Uterus (tissue), 4 donors: ENCODE data around the gene ATXN10. TPM values are rescaled to one million over a fixed set of nuclear protein-coding genes. Genes with fewer than 3 reads are reported as not detected.

Source experiments
- DNase-seq, 2 donors: peaks; one replicate each; pipeline ENCODE4 v3.0.0-alpha.2; 2019 to 2020
- H3K27ac ChIP-seq, 2 donors: fragments of 200-600 bp; sonication (generic); 1 replicate in 1 of 2; 2 replicates in 1 of 2; pipeline ENCODE4 v1.5.1; 2016 to 2018
- H3K27me3 ChIP-seq, 2 donors: fragments of 200-600 bp; sonication (generic); one replicate each; pipeline ENCODE4 v1.5.1; 2018 to 2019; ENCODE audit warnings: control low read depth in 1 of 2
- H3K36me3 ChIP-seq, 2 donors: fragments of 200-600 bp; sonication (generic); one replicate each; pipeline ENCODE4 v1.5.1; 2019; ENCODE audit warnings: control low read depth in 1 of 2
- H3K4me1 ChIP-seq, 2 donors: fragments of 200-600 bp; sonication (generic); one replicate each; pipeline ENCODE4 v1.5.1; 2018 to 2019; ENCODE audit warnings: control low read depth in 1 of 2
- H3K4me3 ChIP-seq, 2 donors: fragments of 200-600 bp; sonication (generic); 1 replicate in 1 of 2; 2 replicates in 1 of 2; pipeline ENCODE4 v1.5.1; 2018 to 2019; ENCODE audit warnings: mild to moderate bottlenecking in 1 of 2
- H3K9me3 ChIP-seq, 2 donors: fragments of 200-600 bp; sonication (generic); one replicate each; pipeline ENCODE4 v1.5.1; 2019; ENCODE audit warnings: control low read depth in 1 of 2
- POLR2A ChIP-seq, 2 donors: fragments of 450-650 bp; IDR thresholded peaks; one replicate each; pipeline ENCODE4 v1.6.1; 2016; ENCODE audit warnings: antibody characterized with exemption in 2 of 2, mild to moderate bottlenecking in 1 of 2, moderate library complexity in 1 of 2
- intact Hi-C: fragments of 100-400 bp; cut with DNase I; formaldehyde crosslinking; loops from one replicate; pipeline ENCODE4 v1.15.1; 2023; ENCODE audit warnings: low total_unique reads
- total RNA-seq, 4 donors: library from RNA; depleted of rRNA in 3 of 4; stranded (reverse); fragments of >200 nt in 3 of 4; gene quantifications; one replicate each; pipeline versions ENCODE4 v1.1.0 to v1.2.4, GENCODE V29; 2014 to 2023
- TF ChIP-seq, protein P1 (sequence below), 4 experiments: fragments of 200-600 bp in 2 of 4; fragments of 450-650 bp in 2 of 4; sonication (generic) in 2 of 4; IDR thresholded peaks; one replicate each; pipeline ENCODE4 v1.5.1; 2016 to 2019; ENCODE audit warnings: antibody characterized with exemption in 4 of 4, mild to moderate bottlenecking in 2 of 4, moderate library complexity in 1 of 4
- donor health status: DM: yes; HTN: yes; CAD: no.

ATXN10 gene
- total RNA-seq, 4 donors from 2014 or later = 251 to 258 (median 253) TPM

DNA sequence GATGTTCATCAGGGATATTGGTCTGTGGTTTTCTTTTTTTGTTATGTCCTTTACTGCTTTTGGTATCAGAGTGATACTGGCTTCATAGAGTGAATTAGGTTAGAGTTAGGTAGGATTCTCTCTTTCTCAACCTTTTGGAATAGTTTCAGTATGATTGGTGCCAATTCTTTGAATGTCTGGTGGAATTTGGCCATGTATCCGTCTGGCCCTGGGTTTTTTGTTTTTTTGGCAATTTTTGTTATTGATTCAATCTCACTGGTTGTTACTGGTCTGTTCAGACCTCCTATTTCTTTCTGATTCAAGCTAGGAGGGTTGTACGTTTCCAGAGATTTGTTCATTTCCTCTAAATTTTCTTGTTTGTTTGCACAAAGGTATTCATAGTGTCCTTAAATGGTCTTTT is 54.4 kb downstream of the ATXN10 start:
- DNase-seq = no peak
- TF ChIP-seq, protein P1, sequence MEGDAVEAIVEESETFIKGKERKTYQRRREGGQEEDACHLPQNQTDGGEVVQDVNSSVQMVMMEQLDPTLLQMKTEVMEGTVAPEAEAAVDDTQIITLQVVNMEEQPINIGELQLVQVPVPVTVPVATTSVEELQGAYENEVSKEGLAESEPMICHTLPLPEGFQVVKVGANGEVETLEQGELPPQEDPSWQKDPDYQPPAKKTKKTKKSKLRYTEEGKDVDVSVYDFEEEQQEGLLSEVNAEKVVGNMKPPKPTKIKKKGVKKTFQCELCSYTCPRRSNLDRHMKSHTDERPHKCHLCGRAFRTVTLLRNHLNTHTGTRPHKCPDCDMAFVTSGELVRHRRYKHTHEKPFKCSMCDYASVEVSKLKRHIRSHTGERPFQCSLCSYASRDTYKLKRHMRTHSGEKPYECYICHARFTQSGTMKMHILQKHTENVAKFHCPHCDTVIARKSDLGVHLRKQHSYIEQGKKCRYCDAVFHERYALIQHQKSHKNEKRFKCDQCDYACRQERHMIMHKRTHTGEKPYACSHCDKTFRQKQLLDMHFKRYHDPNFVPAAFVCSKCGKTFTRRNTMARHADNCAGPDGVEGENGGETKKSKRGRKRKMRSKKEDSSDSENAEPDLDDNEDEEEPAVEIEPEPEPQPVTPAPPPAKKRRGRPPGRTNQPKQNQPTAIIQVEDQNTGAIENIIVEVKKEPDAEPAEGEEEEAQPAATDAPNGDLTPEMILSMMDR (IDR thresholded peaks at IDR 0.05) = no peak
- no peak for TF ChIP-seq POLR2A (IDR thresholded peaks at IDR 0.05)
- H3K27ac ChIP-seq = no peak overlapping the region
- intact Hi-C loops = no loop called here
- H3K9me3 ChIP-seq = no peaks in the 10 kb centered on the region
- H3K4me3 ChIP-seq = no peak overlapping the region
- no peaks in the 10 kb centered on the region for H3K4me1 ChIP-seq
- H3K36me3 ChIP-seq = no peaks in the 10 kb centered on the region
- H3K27me3 ChIP-seq = no peaks in the 10 kb centered on the region

DNA sequence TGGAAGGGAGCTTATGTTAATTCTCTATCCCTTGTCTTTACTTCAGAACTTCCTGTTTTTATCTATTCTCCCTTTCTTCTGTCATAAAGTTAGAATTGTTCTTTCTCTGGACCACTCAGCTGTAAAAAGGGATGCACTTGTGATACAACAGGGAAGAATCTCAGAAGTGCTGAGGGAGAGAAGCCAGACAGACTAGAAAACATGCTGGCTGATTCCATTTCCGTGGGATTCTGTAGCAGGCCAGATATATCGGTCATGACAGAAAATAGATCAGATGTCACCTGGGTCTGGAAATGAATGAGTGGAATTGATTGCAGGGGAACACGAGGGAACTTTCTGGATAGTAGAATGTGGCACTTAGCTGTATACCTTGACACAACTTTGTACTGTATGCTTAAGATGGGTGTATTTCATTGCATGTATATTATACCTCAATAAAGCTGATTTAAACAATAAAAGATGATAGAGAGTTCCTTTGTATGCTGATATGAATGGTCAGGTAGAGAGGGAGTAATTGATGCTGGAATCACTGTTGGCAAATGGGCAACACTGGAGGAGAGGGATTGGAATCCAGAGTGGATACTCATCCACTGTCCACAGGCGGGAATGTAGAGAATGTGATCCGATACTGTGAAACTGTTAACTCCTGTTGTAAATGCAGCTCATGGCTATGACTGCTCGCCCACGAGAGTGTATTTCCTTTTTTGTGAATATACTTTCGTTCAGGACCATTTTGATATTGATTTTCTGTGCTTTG is 59.6 kb downstream of the ATXN10 start:
- H3K4me3 ChIP-seq = no peak overlapping the region
- no peak overlapping the region for H3K27ac ChIP-seq
- no peaks in the 10 kb centered on the region for H3K9me3 ChIP-seq
- intact Hi-C loops = no loop called here
- TF ChIP-seq, protein P1 (IDR thresholded peaks at IDR 0.05) = no peak
- no peak for TF ChIP-seq POLR2A (IDR thresholded peaks at IDR 0.05)
- H3K36me3 ChIP-seq = no peaks in the 10 kb centered on the region
- DNase-seq = no peak
- H3K4me1 ChIP-seq = no peaks in the 10 kb centered on the region
- H3K27me3 ChIP-seq = no peaks in the 10 kb centered on the region

DNA sequence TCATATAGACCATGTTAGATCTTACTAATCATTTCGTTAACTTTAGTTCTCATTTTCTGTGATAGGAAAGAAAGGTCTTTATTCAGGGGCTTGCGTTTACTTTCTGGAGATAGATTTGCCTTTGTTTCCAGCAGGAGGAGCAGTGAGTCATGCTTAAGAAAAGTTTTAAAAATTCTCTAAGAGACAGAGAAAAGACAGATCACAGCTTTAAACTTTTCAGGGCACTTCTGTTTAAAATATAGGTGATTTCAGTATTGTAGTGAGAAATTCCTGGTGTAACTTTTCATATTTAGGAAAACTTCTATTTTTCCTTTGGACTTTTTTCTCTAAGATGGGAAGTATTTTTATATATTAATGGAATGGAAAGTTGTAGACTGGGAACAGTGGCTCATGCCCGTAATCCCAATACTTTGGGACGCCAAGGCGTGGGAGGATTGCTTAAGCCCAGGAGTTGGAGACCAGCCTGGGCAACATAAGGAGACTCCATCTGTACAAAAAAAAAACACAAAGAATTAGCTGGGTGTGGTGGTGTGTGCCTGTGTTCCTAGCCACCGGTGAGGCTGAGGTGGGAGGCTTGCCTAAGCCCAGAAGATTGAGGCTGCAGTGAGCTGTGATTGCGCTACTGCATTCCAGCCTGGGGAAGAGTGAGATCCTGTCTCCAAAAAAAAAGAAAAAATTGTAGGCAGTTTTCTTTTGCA is 60.3 kb downstream of the ATXN10 start:
- TF ChIP-seq, protein P1 (IDR thresholded peaks at IDR 0.05) = peak in 3 of 4 experiments; percentile 16 to 35 (median 18)
- TF ChIP-seq POLR2A (IDR thresholded peaks at IDR 0.05) = no peak
- Histone ChIP-seq H3K27ac (no peak overlapping the region), H3K4me1 (no peaks in the 10 kb centered on the region), H3K36me3 (no peaks in the 10 kb centered on the region), H3K9me3 (no peaks in the 10 kb centered on the region), H3K4me3 (no peak overlapping the region), H3K27me3 (no peaks in the 10 kb centered on the region)
- intact Hi-C loops = no loop called here
- no peak for DNase-seq

DNA sequence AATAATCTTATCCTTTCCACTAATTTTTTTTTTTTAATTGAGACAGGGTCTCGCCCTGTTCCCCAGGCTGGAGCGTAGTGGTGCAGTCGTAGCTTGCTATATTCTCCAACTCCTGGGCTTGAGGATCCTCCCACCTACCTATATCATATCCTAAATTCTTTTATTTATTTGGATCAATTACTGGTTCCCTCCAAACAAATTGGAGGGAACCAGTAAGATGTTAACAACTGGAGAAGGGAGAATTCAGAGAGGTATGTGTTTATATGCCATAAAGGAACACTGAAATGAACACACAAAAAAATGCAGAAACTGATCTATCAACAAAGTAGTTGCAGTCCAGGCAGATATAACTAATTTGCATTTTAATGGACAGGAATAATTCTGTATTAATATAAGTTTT is 63.6 kb downstream of the ATXN10 start:
- intact Hi-C loops = no loop called here
- TF ChIP-seq, protein P1 (IDR thresholded peaks at IDR 0.05) = no peak
- no peak for TF ChIP-seq POLR2A (IDR thresholded peaks at IDR 0.05)

DNA sequence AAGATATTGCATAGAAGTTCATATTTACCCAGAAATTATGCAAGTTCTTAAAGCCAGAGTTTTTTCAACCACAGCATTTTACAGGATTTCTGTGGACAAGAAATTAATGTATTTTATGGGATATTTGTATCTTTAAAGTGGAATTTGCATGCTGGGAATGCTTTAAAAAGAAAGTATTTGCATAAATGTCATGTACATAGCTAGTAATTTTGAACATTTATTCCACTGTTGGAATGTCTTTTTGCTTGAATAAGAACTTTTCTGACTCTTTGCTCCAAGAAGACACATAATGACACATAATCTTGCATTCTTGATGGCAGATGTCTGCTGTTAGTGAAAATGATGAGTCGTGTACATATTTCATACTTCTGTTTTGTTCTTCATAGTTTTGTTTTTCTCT is 66.6 kb downstream of the ATXN10 start:
- no peak for DNase-seq
- Histone ChIP-seq H3K4me3 (no peak overlapping the region), H3K4me1 (no peaks in the 10 kb centered on the region), H3K36me3 (no peaks in the 10 kb centered on the region), H3K27ac (no peak overlapping the region), H3K27me3 (no peaks in the 10 kb centered on the region), H3K9me3 (no peaks in the 10 kb centered on the region)
- intact Hi-C loops = no loop called here
- TF ChIP-seq POLR2A (IDR thresholded peaks at IDR 0.05) = no peak
- TF ChIP-seq, protein P1 (IDR thresholded peaks at IDR 0.05) = no peak

More for the DNA sequence above, 63.6 kb downstream of the ATXN10 start:
- Histone ChIP-seq H3K27ac (no peak overlapping the region), H3K9me3 (no peaks in the 10 kb centered on the region), H3K36me3 (no peaks in the 10 kb centered on the region), H3K27me3 (no peaks in the 10 kb centered on the region), H3K4me1 (no peaks in the 10 kb centered on the region), H3K4me3 (no peak overlapping the region)
- no peak for DNase-seq
